ENCODE measurements around the gene LAMTOR2.
A peak's percentile ranks its signal among the peaks of the same experiment; 100 is the strongest.
"Not testable (repeated sequence)": the region's sequence is repeated elsewhere in the genome, so short reads cannot be mapped to it uniquely, and the experiment has no call there.

The LAMTOR2 gene

DNA sequence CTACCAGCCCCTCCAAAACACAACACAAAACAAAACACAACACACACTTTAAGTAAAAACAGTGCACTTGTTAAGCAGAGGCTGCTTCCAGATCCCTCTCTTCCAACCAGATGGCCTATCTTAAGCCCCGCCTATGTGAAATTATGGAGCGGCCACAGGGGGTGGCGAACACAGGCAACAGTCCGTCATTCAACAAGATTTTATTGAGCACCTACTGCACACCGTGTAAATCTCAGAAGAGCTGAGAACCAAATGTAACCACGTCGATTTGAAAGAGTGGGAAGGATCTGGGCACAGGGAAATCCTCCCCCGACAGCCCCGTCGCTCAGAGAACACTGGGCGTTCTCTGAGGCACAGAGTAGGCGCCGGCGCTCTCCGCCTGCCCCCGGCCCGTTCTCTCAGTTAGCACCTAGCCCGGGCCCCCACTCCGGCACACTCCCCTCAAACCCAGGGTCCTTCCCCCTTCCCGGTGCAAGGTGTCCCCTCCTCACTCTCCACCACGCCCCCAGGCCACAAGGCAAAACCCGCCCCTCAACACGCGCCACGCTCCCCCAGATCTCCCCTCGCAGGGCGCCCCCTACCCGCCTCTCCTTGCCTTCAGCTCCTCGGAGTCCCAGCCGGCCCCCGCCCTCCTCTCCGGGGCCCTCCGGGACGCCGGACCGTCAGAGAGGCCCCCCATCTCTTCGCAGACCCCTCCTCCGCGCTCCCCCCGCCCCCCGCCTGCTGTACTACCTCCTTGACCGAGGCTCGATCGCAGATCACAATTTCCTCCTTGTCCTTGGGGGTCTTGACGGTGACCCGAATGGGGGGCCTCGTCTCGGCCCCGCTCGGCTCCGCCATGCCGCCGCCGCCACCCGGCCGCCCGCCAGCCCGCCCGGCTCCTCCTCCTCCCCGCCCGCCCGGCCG, 1.5 kb upstream of the LAMTOR2 start:
- peak; percentile 75 for DNase-seq

DNA sequence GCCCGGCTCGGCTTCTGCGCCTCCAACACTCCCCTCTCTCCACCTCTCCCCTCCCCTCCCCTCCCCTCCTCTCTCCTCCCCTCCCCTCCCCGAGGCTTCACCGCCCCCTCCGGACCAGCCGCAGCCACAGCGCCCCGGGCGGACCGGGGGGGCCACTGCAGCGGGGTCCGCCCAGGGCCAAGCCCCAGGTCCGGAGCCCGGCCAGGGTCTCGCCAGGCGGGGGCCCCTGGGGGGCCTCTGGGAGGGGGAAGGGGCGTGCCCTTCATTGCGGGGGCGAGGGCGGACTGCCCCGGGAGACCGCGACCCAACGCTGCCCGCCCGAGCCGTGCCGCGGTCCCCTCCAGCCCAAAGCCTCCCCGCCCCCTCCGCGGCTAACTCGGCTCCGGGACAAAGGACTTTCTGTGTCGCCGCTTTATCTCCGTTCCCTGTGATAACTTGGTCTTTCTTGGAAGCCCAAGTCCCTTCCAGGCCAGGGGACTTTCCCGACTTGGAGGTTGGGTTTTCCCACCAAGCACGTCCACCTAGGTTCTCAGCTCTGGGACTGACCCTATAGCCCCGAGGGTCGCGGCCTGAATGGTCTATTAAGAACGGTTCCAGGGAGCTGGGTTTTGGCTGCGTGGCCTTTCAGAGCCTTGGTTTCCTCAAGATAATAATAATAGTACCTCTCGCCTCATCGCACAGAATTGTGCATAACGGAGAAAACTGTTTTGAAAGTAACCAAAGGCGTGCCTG, 648 bp upstream of the LAMTOR2 start, which contains the start of gene UBQLN4:
Gene UBQLN4, minus strand, starts transcription at position 31 of the 732 bp plus-strand sequence. CDS start 97 bp downstream, outside the sequence.
- DNase-seq, result peak; percentile 89

DNA sequence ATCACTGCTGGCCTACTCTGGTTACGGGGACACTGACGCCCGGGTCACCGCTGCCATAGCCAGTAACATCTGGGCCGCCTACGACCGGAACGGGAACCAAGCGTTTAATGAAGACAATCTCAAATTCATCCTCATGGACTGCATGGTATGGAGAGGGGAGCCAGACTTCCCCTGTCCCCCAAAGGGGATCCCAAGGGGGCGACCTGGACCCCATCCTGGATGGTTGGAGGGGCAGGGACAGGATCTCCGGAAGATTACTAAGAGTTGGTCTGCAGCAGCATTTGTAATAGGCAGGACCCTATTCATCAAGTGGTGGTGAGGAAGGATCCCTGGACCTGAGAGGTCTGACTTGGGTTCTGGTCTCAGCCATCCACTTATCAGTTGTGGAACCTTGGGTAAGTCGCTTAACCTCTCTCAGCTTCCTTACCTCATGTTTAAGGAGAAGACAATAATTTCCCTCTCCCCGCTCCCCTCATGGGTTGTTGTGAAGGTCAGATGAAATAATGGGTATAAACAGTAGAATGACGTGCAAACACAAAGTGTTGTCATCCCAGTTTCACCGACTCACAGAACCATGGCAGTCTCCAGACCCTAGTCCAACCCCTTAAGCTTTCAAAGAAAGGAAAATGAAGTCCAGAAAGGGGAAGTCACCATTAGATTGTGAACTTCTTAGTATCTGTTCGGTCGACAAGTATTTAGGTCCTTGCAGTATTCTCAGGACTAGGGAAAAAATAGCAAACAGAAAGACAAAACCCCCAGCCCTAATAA, 883 bp downstream of the LAMTOR2 start:
- DNase-seq, result no peak

DNA sequence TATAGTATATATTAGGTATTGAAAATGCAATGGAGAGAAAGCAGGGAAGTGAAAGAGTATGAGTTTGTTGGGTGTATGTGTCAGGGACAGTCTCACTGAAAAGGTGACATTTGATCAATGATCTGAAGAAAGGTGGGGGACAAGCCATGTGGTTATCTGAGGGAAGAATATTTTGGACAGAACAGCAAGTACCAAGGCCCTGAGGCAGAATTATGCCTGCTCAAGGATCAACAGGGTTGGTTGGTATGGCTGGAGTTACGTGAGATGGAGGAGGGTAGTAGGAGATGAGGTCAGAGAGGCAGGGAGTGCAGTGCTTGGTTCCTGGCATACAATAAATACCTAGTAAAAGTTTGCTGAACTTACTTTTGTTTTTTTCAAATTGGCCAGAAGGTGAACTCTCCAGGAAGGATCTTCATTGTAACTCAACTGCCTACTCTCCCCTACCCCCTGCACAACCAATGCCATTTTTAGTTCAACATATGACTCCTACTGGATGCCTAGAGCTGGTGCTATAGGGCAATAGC, 1.8 kb downstream of the LAMTOR2 start:
- DNase-seq, result no peak

DNA sequence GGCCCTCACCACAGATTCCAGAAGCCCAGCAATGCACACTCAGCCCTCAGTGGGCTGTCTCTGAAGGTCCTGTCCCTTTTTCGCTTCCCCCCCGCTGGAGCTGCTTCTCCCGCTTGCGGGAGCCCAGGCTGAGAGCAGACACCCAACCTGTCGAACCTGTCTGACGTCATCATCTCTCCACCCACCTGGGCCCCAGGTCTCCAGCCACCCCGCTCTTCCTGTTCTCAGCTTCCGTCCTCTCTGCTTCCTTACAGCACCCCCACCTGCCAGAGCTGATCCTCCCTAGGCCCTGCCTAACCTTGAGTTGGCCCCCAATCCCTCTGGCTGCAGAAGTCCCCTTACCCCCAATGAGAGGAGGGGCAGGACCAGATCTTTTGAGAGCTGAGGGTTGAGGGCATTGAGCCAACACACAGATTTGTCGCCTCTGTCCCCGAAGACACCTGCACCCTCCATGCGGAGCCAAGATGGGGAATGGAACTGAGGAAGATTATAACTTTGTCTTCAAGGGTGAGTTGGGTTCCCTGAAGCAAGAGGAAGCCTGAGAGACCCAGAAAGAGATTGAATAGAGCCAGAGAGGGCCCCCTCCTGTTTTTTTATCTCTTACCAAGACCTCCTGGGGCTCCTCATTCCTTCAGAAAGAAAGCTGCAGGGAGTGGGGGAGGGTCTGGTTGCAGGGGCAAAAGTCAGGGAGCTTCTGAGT, 6.5 kb downstream of the LAMTOR2 start, which contains the start of gene RAB25:
Gene RAB25, plus strand, starts transcription at position 224 of the 700 bp plus-strand sequence. Its CDS starts 241 bp downstream, at position 465.
- DNase-seq, result no peak

DNA sequence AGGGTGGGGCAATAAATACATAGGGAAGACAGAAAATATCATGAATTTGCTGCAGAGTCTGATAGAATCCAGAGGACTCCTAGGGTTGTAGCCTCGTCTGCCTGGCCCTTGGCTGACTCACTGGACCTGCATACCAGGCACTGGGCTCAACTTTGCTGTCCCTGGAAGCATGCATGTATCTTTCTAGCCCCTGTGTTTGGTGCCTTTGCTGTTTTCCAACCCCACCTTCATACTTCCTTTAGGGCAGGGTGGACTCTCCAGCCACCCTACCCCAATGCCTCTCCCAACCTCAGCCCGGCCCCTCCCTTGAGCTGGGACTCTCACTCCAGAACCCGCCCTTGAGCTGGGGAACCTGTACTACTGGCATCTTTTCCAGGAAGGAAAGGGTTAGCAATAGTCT, 7.6 kb downstream of the LAMTOR2 start:
- DNase-seq, result no peak

DNA sequence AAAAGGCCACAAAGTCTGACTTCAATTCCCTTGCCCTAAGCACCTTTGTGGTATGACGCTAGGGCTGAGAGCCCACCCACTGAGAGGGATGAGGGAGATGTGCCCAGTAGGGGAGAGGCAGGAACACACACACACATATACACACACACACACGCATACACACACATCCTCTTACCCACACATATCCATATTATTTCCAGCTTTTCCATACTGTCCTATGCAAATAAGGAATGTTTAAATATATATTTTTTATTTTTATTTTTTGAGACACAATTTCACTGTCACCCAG, 9.4 kb downstream of the LAMTOR2 start:
- no peak for DNase-seq

DNA sequence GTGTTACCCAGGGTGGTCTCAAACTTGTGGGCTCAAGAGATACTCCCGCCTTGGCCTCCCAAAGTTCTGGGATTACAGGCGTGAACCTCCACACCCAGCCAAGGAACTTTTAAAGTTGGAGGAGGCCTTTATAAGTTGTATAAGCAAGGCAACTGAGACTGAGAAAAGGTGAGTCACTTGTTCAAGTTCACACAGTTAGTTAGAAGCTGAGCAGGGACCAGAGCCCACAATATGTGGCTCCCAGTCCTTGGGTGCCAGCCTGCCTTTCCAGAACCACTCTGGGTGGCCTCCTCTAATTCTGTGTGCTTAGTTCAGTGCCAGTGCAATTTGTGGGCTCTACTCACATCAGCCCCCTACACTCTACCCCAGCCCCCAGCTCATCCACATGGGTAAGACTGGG, 10.0 kb downstream of the LAMTOR2 start:
- DNase-seq, result no peak

DNA sequence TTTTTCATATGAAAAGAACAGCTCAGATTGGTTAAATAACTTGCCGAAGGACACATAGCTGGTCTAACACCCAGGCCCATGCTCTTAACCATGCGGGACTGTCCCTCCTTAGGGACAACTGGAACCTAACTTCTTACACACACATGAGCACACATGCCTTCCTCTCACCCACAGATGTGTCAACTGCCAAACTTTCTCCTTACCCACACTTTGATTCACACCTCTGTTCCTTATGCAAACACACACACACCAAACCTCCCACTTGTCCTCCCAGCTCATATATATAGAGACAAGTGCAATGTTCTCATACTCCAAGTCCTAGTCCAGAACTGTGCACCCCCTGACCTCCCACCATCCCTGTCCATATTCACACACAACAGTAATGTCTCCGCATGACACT, 10.6 kb downstream of the LAMTOR2 start:
- DNase-seq, result no peak

DNA sequence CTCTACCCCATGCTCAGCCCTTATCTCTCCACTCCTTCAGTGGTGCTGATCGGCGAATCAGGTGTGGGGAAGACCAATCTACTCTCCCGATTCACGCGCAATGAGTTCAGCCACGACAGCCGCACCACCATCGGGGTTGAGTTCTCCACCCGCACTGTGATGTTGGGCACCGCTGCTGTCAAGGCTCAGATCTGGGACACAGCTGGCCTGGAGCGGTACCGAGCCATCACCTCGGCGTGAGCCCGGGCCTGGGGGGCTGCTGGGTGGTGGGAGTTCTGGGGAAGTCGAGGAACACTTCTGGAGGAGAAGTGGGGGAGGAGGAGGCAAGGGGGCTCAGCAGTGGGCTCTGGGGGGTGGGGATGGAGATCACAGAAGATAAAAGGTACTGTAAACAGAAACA, 11.3 kb downstream of the LAMTOR2 start:
- DNase-seq, result no peak

DNA sequence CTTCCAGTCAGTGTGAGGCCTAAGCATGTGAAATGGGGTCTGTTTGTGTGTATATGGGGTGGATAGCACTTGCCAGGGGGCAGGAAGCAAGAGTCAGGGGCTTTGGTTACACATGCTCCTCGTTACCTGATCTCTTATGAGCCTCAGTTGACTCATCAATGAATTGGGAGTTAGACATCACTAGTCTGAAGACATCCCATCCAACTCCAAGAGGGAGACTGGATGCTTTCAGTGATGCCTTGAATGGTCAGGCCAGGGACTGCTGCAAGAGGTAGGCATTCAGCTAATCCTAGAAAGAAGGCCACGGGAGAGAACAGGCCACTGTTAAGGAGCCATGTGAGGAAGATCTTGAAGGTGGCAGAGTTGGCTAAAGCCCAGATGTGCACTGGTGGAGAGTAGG, 12.7 kb downstream of the LAMTOR2 start:
- DNase-seq, result no peak

DNA sequence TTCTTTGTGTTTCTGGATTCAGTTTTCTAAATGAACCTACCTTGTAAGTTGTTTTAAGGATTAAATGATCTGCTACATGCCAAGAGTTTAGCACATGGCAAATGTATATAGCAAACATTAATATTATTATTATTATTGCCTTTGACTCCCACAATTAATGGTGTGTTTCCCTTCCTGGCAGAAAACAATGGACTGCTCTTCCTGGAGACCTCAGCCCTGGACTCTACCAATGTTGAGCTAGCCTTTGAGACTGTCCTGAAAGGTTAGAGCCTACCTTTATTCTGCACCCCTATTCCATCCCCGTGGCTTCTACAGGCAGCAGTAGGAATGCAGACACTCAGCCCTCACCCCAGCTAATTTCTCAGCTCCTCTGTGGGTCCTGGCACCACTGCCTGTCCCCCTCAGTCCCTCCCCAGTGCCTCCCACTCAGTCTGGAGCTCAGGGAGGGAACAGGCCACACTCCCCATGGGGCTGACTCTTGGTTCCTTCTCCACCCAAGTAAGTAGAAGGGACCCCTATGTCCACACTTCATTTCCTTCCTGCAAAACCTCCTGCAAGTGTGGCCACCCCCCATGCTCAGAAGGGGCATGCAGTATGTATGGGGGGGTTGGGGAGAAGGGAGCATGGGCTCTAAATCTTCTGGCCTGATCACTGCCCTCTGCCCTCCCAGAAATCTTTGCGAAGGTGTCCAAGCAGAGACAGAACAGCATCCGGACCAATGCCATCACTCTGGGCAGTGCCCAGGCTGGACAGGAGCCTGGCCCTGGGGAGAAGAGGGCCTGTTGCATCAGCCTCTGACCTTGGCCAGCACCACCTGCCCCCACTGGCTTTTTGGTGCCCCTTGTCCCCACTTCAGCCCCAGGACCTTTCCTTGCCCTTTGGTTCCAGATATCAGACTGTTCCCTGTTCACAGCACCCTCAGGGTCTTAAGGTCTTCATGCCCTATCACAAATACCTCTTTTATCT, 15.2 kb downstream of the LAMTOR2 start:
- no peak for DNase-seq

DNA sequence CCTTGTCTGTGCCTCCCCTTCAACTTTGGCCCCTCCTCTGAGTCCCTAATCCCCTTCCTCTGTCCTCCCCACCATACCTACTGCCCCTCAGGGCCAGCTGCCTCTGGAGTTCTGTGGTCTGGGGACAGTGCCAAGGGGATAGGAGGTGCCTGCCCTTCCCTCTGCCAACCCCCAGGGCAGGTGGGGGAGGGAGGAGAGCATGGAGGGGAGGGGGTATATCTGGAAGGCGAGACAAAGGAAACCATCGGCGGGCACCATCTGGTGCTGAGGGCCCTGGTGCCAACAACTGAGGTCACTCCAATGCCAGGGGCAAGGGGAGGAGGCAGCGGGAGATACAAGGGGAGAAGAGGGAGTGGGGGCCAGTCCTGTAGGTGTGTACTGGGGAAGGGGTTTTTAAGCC, 16.0 kb downstream of the LAMTOR2 start:
- DNase-seq, result no peak

DNA sequence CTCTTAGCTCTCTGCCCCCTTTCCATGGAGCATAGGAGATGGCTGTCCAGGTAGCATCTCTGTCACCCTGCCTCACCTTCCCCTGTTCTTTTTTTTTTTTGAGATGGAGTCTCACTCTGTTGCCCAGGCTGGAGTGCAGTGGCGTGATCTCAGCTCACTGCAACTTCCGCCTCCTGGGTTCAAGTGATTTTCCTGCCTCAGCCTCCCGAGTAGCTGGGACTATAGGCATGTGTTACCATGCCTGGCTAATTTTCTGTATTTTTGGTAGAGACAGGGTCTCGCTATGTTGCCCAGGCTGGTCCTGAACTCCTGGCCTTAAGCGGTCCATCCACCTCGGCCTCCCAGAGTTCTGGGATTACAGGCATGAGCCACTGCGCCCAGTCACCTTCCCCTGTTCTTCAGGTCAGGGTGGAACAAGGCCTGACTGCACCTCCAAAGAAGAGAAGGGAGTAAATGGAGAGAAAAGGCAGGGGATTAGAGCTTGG, 16.8 kb downstream of the LAMTOR2 start:
- DNase-seq, result not testable (repeated sequence)

DNA sequence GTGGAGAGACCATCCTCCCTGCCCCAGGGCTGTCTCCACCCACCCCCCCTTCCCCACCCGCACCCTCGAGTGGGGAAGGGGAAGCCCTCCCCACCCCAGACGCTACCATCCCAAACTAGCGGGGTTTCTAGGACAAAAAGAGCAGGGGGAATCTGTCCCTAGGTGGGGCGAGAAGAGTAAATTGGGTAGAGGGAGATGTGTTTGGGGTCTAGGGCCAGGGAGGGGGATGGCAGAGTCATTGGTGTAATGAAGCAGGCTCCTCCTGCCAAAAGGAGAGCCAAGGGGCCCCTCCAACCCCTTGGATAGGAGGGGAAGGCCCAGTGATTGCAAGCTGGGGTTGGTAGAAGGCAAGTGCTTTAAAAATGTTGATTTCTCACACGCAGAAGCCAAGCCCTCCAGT, 17.7 kb downstream of the LAMTOR2 start:
- no peak for DNase-seq

DNA sequence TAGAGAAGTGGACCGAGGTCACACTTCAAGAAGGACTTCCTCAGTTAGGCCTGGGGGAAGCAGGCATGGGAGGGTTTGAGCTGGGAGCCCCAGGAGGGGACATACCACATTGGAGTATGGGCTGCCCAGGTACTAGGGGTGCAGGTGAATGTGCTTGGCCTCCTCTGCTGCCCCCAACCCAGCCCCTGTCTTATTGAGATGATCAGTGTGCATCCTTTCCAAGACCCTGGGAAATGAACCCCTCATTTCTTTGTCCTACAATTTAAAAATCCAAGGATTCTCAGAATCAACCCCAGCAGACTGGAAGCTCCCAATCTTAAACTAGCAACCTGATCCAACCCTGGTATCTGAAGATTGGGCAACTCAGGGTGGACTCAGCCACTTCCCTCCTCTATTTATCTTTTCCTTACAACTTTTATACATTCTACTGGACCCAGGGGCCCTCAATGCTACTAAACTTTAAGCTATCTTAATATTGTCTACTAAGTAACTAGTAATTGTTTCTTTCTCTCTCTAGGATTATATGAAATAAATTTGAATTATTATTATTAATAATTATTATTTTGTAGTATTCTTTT, 18.6 kb downstream of the LAMTOR2 start:
- DNase-seq, result no peak

DNA sequence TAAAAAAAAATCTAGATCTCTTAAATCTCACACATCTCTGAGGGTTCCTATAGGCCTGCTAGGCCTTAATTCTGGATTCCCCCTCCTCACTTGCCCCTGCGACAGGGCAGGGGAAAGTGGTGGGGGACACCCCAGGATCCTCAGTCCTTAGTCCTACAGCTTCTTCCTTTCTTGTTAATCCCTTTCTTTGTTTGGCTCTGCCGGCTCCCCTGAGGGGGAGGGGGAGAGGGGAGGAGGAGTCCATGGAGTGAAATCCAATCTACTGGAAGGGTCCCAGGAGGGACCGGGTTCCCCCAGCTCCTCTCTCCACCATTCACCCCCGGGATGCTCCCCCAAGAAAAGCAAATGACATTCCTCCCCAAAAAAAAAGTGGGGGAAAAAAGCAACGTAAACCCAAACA, 19.2 kb downstream of the LAMTOR2 start:
- DNase-seq, result no peak

DNA sequence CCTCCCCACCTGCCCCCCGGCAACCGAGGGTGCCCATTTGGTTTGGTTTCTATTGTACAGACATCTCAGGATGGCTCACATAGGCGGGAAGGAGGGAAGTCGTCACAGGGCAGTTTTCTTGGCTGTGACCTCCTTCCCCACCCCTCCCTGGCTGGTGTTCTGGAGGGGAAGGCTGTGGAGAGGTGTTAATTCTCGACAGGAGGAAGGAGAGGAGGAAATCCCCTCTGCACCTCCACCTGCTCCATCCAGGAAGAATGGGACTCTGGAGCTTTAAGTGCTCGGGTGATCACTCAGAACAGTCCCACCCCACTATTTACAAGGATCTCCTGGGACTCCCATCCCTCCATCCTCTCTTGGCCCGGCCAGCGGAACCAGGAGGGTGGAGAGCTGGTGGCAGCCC, 20.1 kb downstream of the LAMTOR2 start:
- DNase-seq, result no peak

DNA sequence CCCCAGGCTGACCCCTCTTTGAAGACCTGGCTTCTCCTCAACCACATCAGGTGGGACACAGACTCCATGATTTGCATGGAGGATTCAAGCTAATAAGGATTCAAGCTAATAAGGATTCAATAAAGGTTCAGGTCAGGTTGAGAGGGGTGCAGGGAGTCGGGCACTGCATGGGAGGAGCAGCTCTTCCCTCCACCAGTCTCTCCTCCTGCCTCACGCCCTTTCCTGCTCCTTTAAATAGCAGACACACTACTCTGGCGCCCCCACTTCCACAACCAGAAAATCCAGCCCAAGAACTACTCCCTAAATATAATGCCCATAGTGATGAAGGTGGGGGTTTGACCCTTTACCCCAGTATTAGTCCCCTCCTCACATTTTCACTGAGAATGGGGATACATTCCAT, 20.6 kb downstream of the LAMTOR2 start:
- no peak for DNase-seq

DNA sequence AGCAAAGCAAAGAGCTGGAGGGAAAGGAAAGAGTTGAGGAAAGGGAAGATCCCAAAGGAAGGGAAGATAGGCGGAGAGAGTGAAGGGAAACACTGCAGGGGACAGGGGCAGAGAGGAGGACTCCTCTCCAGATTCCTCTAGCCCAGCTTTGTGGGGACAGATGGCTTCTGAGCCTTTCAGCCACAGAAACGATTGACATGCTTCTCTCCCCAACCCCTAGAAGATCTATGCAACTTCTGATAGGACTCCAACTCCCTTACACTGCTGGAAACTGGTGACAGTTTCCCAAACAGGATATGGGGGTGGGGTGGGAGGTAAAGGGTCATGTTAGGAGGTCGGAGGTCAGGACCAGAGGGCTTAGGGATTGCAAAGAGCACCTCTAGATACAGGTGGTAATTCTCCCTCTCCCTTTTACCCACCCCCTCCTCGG, 21.2 kb downstream of the LAMTOR2 start:
- no peak for DNase-seq
